Measurements from ENCODE around the gene ANKS1A.

ANKS1A gene

DNA sequence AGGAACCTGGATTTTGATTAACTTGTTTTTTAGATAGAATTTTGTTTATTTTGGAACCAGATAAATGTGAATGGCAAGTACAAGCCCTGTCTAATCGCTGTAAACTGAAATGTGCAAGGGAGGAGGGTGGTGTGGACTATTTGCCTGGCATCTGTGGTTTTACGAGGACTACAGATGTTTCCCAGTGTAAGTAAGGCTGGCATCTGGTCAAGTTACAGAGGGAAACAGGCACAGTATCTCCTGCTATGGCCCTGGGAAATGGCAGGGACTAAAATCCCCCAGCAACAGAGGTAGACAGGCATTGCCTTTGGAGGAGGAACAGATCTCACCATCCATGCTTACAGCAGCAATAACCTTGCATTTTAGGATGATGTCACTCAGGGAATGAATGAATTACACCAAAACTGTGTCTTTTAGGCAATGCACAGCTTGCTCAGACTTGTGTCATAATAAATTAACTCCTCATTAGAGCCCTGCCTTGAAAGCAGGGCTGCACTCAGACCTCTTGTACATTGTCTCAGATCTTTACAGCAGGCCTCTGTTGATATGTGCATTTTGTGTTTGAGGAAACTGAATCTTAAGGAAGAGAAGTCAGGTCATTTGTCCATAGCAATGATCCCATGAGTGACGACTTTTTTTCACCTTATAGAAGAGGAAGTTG, 155.8 kb downstream of the ANKS1A start:
- no peak for DNase-seq

DNA sequence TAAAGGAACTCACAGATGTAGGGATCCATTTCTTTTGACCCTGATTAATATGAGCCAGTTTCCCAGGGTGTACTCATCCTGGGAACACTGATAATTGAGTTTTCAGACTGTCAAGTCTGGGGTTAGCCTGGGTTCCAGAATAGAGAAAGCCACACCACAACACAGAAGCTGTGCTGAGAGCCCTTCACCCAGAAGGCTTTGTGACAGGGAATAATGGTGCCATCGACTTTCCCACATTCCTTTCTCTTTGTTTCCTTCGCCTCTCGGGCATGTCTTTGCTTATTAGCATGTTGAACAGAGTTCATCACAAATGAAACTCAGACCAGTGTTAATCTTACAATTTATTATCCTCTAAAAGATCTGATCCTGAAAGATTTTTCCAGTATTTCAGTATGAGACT, 157.0 kb downstream of the ANKS1A start:
- no peak for DNase-seq

- DNase-seq, result no peak
Measured at GRCh38 chr6:35046862-35047261, 157.8 kb downstream of the ANKS1A start.

GRCh38 chr6:35047265-35048011, 158.4 kb downstream of the ANKS1A start:
- DNase-seq, result no peak

- DNase-seq, result no peak
Measured at GRCh38 chr6:35048031-35048613, 159.1 kb downstream of the ANKS1A start.

DNA sequence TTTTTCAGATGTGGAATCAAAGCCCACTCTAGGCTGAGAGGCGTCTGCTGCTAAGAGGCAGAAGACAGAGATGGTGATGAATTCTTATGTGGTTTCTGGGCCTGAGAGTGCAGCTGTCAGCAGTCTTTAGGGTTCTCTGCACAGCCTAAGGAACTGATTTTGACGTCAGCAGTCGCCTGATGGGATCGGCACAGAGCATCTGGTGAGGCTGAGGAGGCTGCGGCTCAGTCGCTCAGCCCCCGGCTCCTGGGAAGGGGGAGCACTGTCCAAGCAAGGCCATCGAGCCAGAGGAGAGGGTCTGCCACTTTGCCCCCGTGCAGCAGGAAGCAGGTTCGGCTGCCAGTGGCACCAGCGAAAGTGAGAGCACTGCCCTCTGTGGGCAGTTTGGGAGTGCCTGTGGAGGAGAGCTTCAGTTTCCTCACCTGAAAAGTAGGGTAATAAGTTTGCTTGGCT, 159.6 kb downstream of the ANKS1A start:
- no peak for DNase-seq

DNA sequence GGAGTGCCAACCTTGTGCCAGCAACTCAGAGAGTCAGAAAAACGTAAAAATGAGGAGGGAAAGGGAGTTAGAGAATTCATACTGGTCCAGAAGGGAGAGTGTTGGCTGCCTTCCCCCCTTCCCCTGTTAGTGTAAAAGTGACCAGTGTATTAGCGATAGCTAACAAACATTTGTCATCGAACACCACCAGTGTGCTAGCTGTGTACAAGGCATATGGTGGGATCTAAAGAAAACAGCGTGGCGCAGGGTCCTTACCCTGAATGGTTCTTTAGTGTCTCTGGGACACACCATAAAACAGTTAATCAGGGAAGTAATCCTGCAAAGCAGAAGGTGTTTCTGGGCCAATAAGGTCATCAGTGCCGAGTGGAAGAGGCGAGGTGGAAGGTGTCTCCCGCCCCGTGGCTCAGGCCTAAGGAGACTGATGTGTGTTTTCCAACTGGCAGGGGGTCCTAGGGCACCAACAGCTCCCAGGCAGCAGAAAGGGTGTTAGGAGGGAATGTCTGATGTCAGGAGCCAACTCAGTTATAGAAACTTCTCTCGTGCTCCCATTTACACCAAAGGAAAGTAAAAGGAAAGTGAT, 160.2 kb downstream of the ANKS1A start:
- DNase-seq, result no peak

DNA sequence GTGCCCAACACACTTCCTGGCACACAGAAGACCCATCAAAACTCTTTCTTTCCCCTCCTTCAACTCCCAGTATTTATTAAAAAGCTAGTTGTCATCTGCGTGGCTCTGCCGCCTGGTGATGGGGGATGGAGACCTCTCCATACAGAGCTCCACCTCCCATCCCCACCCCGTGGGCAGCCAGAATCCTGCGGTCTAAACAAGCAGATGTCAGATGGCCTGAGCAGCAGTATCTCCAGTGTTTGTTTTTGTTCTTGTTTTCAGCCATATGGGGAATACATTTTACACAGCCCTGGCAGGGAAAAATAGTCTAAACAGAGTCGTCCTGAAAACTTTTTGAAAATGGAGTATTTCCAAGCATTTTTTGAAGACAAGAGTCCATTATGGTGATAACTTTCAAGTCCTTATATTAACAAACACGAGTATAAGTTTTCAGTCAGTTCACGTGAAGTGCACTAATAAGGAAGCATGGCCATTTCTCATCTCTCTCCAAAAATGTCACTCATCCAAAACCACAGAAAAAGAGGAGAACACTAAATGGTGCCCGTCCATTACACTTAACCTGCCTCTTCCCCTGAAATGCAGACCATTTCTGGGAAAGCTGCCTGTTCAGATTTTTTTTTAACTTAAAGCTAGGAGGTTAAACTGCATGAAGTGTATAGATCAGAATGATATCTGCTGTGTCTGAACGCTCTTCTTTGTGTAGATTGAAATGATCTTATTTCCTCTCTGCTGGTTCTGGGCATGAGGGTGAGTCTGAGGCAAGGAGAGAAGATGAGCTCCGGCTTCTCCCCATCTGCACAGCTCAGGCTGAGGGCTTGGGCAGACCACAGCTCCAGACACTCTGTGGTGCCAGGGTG, 161.1 kb downstream of the ANKS1A start:
- no peak for DNase-seq

GRCh38 chr6:35050757-35051330, 161.8 kb downstream of the ANKS1A start:
- DNase-seq, result no peak

DNA sequence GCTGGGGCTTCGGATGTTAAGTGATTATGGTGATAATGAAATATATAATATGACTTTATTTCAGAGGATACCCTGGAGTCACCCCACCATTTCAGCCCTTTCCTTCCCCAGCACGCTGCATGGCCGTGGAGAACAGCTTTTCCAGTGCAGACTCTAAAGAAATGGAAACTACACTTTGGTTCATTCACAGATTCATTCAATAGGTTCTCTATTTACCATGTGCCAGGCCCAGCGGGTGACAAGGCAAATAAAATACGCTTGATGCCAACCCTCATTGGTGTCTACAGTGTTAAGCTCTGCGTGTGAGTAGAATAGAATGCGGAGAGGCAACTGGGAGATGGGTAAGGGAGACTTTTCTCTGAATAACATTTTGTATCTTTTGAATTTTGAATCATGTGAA, 162.3 kb downstream of the ANKS1A start:
- no peak for DNase-seq

- DNase-seq, result no peak
Measured at GRCh38 chr6:35051997-35052583, 163.0 kb downstream of the ANKS1A start.

GRCh38 chr6:35052694-35053565, 163.9 kb downstream of the ANKS1A start:
- no peak for DNase-seq

- no peak for DNase-seq
Measured at GRCh38 chr6:35053701-35054100, 164.6 kb downstream of the ANKS1A start.

- no peak for DNase-seq
Measured at GRCh38 chr6:35054106-35054742, 165.2 kb downstream of the ANKS1A start.

DNA sequence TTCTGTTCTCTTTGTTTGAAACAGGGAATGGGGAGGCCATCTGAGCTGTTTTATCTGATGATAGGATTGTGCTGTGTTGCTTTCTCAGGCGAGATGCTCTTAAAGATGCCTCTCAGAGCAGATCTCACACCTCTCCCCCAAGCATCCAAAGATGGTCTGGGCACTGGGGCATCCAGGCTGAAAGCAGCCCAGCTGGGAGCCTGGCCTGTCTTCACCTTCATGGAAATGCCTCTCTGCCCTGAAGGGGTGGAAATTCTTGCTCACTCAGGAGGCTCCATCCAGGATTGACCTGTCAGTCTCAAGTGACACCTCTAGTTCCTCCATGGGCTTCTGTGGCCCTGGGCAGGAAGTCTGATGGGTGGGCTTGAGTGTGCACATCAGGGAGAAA, 165.7 kb downstream of the ANKS1A start:
- no peak for DNase-seq

DNA sequence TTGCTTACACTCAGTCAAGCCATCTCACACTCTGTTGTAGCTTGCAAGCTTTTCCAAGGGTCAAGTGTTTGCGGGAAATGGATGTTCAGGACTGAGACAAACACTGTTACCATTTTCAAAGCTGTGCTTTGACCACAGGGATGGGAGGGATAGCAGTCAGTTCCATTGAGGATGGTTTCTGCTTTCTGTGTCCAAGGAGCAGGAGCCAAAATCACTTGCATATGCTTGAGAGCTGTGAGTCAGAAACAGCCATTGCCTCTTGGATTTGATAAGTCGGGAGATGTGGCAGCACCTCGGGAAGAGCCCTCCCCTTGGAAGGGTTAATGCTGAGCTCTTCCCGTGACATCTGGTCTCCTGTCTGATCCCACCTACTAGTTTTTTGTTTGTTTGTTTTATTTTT, 166.8 kb downstream of the ANKS1A start:
- no peak for DNase-seq

- DNase-seq, result no peak
Measured at GRCh38 chr6:35056952-35057351, 167.9 kb downstream of the ANKS1A start.

DNA sequence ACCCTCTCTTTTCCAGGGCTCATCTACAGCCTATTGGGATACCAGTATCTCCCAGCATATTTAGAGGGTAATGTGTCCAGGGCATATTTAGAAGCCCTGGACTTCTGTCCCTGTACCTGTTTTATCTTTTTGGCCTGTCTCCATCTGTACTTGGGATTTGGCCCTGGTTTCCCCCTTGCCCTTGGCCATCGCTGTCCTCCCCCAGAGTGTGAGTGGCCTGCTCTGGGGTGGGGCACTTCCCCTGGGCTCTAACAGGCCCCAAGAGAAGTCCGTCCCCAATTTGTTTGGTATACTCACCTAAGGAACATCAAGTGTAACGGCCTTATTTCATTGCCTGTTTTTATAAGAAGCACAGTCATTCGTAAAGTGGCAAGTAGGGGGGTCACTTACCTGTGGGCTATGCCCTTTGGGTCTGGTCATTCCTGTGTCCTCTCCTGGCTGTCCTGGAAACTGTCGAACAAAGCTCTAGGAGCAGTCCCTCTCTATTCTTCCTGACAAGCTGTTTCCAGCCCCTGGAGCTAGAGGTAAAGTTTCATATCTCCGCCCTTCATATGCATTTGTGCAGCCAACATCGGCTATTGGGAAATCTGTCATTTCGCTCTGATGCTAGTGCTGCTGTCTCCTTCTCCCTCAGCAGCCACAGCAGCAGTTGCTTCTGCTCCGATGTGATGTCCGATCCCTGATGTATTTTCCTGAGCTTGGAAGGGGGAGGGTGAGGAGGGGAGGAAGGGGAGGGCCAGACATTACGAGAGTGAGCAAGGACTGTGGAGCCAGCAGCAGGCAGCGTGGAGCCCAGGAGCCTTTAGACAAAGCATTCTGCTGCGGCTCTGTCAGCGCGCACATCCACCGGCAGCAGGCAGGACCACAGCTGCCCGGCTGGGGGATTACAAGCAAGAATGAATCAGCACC, 168.6 kb downstream of the ANKS1A start:
- no peak for DNase-seq

GRCh38 chr6:35058358-35058675, 169.3 kb downstream of the ANKS1A start:
- no peak for DNase-seq
